ENCODE data around the gene DNM1. TPM values are rescaled to one million over a fixed set of nuclear protein-coding genes. Genes with fewer than 3 reads are reported as not detected.
A peak's percentile ranks its signal among the peaks of the same experiment; 100 is the strongest.

The DNM1 gene
- total and polyA plus RNA-seq, 3 donors from 2014 or later = 8.0 to 10.7 (median 9.8) TPM

GRCh38 chr9:128254362-128254761 lies 51.2 kb downstream of the DNM1 start:
- Histone ChIP-seq H3K4me3 (no peak overlapping the region), H3K27ac (no peak overlapping the region), H3K27me3 (no peaks in the 10 kb centered on the region), H3K4me1 (no peaks in the 10 kb centered on the region), H3K36me3 (ENCODE audit: low read depth, missing control alignments) (no peaks in the 10 kb centered on the region), H3K9me3 (no peaks in the 10 kb centered on the region)
- DNase-seq = no peak
- TF ChIP-seq POLR2A (IDR thresholded peaks at IDR 0.05) (no peak), CTCF (IDR thresholded peaks at IDR 0.05) (no peak)
- WGBS, 2 donors = 83 to 86% methylated on average over 20 of the region's 20 CpGs
- intact Hi-C loops (cut with DNase I; ENCODE audit: low total_unique reads) = no loop called here

GRCh38 chr9:128254855-128255759 lies 51.9 kb downstream of the DNM1 start:
- Histone ChIP-seq H3K36me3 (ENCODE audit: low read depth, missing control alignments) (peaks cover 3% of the 10 kb centered on the region), H3K9me3 (no peaks in the 10 kb centered on the region), H3K27me3 (no peaks in the 10 kb centered on the region), H3K4me3 (no peak overlapping the region), H3K4me1 (no peaks in the 10 kb centered on the region), H3K27ac (no peak overlapping the region)
- no peak for TF ChIP-seq POLR2A (IDR thresholded peaks at IDR 0.05)
- TF ChIP-seq CTCF (IDR thresholded peaks at IDR 0.05) = peak in 2 of 3 experiments; percentile 50 to 85
- WGBS, 2 donors = 68 to 76% methylated on average over 17 to 18 of the region's 18 CpGs
- intact Hi-C loops (cut with DNase I; ENCODE audit: low total_unique reads) = no loop called here
- peak; percentile 68 for DNase-seq

- H3K27ac ChIP-seq = no peak overlapping the region
- no peaks in the 10 kb centered on the region for H3K27me3 ChIP-seq
- no peak for DNase-seq
- 83 to 85% methylated on average over 16 to 23 of the region's 23 CpGs for WGBS, 2 donors
- no peak for TF ChIP-seq CTCF (IDR thresholded peaks at IDR 0.05)
- no peak for TF ChIP-seq POLR2A (IDR thresholded peaks at IDR 0.05)
- intact Hi-C loops (cut with DNase I; ENCODE audit: low total_unique reads) = no loop called here
- peaks cover 5% of the 10 kb centered on the region for H3K36me3 ChIP-seq (ENCODE audit: low read depth, missing control alignments)
- H3K9me3 ChIP-seq = no peaks in the 10 kb centered on the region
- H3K4me1 ChIP-seq = no peaks in the 10 kb centered on the region
- H3K4me3 ChIP-seq = no peak overlapping the region
Measured at GRCh38 chr9:128257086-128257825, 54.1 kb downstream of the DNM1 start.

GRCh38 chr9:128257907-128258306 lies 54.7 kb downstream of the DNM1 start:
- 84 to 93% methylated on average over 9 to 10 of the region's 11 CpGs for WGBS, 2 donors
- intact Hi-C loops (cut with DNase I; ENCODE audit: low total_unique reads) = no loop called here
- Histone ChIP-seq H3K9me3 (no peaks in the 10 kb centered on the region), H3K4me1 (no peaks in the 10 kb centered on the region), H3K36me3 (ENCODE audit: low read depth, missing control alignments) (peaks cover 5% of the 10 kb centered on the region), H3K27me3 (no peaks in the 10 kb centered on the region), H3K4me3 (no peak overlapping the region), H3K27ac (no peak overlapping the region)
- no peak for DNase-seq
- no peak for TF ChIP-seq CTCF (IDR thresholded peaks at IDR 0.05)
- no peak for TF ChIP-seq POLR2A (IDR thresholded peaks at IDR 0.05)

Measured in testis (tissue), 3 donors.